Mesendoderm (in vitro differentiated cells): ENCODE measurements around the gene GTF2IRD1.

Source experiments
- DNase-seq: peaks from one replicate; pipeline ENCODE4 v3.0.0; 2013
- H2AK5ac ChIP-seq: 2 replicates; pipeline ENCODE4 v1.6.1; 2013; ENCODE audit warnings: low read length, inconsistent platforms
- H2BK120ac ChIP-seq: 2 replicates; pipeline ENCODE4 v1.6.1; 2013; ENCODE audit warnings: low read depth, mild to moderate bottlenecking, low read length, moderate library complexity, mixed read lengths
- H2BK15ac ChIP-seq: replicated peaks from 2 replicates; pipeline ENCODE4 v1.6.1; 2013; ENCODE audit warnings: low read depth, mild to moderate bottlenecking, moderate library complexity
- H2BK5ac ChIP-seq: 2 replicates; pipeline ENCODE4 v1.6.1; 2013; ENCODE audit warnings: low read length, inconsistent platforms
- H3K18ac ChIP-seq: 2 replicates; pipeline ENCODE4 v1.6.1; 2013; ENCODE audit warnings: mild to moderate bottlenecking, low read length, mixed read lengths
- H3K23ac ChIP-seq: one replicate; pipeline ENCODE4 v1.6.1; 2013; ENCODE audit warnings: low read length
- H3K27ac ChIP-seq: 2 replicates; pipeline ENCODE4 v1.5.1; 2013; ENCODE audit warnings: low read depth, mild to moderate bottlenecking, inconsistent platforms, low read length, moderate library complexity
- H3K27me3 ChIP-seq: 2 replicates; pipeline ENCODE4 v1.6.1; 2013; ENCODE audit warnings: low read length, control low read depth, mild to moderate bottlenecking, inconsistent platforms; ENCODE audit not compliant: insufficient read depth, poor library complexity
- H3K36me3 ChIP-seq: 2 replicates; pipeline ENCODE4 v1.6.1; 2013; ENCODE audit warnings: low read length, inconsistent platforms; ENCODE audit not compliant: control insufficient read depth, insufficient read depth
- H3K4ac ChIP-seq: one replicate; pipeline ENCODE4 v1.6.1; 2013; ENCODE audit warnings: low read depth, mild to moderate bottlenecking, low read length, moderate library complexity
- H3K4me1 ChIP-seq: 2 replicates; pipeline ENCODE4 v1.6.1; 2013; ENCODE audit warnings: low read depth, low read length, inconsistent platforms; ENCODE audit not compliant: control insufficient read depth
- H3K4me2 ChIP-seq: 2 replicates; pipeline ENCODE4 v1.6.1; 2013; ENCODE audit warnings: low read length
- H3K4me3 ChIP-seq: 2 replicates; pipeline ENCODE4 v1.5.1; 2013; ENCODE audit warnings: mild to moderate bottlenecking, low read length
- H3K56ac ChIP-seq: one replicate; pipeline ENCODE4 v1.6.1; 2013; ENCODE audit warnings: low read length
- H3K79me1 ChIP-seq: 2 replicates; pipeline ENCODE4 v1.6.1; 2013; ENCODE audit warnings: low read length, inconsistent platforms
- H3K79me2 ChIP-seq: 2 replicates; pipeline ENCODE4 v1.6.1; 2013; ENCODE audit warnings: mild to moderate bottlenecking, low read length; ENCODE audit not compliant: control insufficient read depth, insufficient read depth
- H3K9ac ChIP-seq: 2 replicates; pipeline ENCODE4 v1.6.1; 2013; ENCODE audit warnings: low read length, inconsistent platforms
- H4K5ac ChIP-seq: one replicate; pipeline ENCODE4 v1.6.1; 2013; ENCODE audit warnings: low read length
- H4K8ac ChIP-seq: one replicate; pipeline ENCODE4 v1.6.1; 2013; ENCODE audit warnings: low read depth, mild to moderate bottlenecking, control low read depth, low read length, moderate library complexity
- WGBS: extraction: QIAGEN DNeasy Blood & Tissue Kit; methylation state at CpG from one replicate; pipeline ENCODE4 v1.1.7; 2013; ENCODE audit warnings: low lambda C conversion rate, missing lambda C conversion rate; ENCODE audit not compliant: insufficient coverage; ENCODE audit errors: extremely low coverage; 5-methylcytosine and 5-hydroxymethylcytosine counted together

The GTF2IRD1 gene

DNA sequence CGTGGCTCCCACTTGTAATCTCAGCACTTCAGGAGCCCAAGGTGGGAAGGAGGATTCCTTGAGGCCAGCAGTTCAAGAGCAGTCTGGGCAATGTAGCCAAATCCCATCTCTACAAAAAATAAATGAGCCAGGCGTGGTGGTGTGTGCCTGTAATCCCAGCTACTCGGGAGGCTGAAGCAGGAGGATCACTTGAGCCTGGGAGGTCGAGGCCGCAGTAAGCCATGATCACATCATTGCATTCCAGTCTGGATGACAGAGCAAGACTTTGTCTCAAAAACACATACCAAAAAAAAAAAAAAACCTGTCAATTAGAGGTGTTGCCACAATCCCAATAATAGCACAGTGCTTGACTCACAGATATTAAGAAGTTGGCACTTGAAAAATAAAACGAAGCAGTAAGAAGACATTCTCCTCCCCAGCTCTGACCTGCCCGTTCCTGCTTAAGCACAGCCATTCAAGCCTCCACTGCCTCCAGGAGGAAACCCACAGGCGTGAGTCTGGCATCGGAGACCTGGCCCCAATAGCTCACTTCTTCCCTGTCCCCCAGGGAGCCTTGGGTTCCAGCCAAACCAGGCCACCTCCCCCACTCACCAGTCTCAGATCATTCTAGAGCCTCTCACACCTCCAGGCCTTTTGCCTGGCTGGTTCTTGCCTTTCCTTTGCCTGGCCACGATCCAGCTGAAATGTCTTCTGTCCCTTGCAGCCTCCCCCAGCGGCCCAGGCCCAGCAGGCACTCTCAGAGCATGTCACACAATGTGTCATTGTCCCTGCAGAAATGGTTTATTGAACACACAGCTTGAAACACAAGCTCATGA is 158.5 kb downstream of the GTF2IRD1 start:
- Histone ChIP-seq H2AK5ac (no peak overlapping the region), H3K4me2 (no peak overlapping the region), H3K36me3 (no peaks in the 10 kb centered on the region), H2BK15ac (no peak overlapping the region), H4K8ac (no peak overlapping the region), H4K5ac (no peak overlapping the region), H3K27ac (no peak overlapping the region), H3K56ac (peak overlapping the region; percentile 38), H3K4me3 (no peak overlapping the region), H3K18ac (no peak overlapping the region), H3K9ac (peak overlapping the region; percentile 1), H3K79me2 (no peaks in the 10 kb centered on the region), H3K27me3 (no peaks in the 10 kb centered on the region), H3K4me1 (peaks cover 2% of the 10 kb centered on the region), H2BK120ac (no peak overlapping the region), H3K23ac (no peak overlapping the region), H3K79me1 (no peaks in the 10 kb centered on the region), H3K4ac (no peak overlapping the region), H2BK5ac (no peak overlapping the region)
- DNase-seq = peak; percentile 77
- WGBS = no CpG with 5 or more reads among the region's 11 CpGs

DNA sequence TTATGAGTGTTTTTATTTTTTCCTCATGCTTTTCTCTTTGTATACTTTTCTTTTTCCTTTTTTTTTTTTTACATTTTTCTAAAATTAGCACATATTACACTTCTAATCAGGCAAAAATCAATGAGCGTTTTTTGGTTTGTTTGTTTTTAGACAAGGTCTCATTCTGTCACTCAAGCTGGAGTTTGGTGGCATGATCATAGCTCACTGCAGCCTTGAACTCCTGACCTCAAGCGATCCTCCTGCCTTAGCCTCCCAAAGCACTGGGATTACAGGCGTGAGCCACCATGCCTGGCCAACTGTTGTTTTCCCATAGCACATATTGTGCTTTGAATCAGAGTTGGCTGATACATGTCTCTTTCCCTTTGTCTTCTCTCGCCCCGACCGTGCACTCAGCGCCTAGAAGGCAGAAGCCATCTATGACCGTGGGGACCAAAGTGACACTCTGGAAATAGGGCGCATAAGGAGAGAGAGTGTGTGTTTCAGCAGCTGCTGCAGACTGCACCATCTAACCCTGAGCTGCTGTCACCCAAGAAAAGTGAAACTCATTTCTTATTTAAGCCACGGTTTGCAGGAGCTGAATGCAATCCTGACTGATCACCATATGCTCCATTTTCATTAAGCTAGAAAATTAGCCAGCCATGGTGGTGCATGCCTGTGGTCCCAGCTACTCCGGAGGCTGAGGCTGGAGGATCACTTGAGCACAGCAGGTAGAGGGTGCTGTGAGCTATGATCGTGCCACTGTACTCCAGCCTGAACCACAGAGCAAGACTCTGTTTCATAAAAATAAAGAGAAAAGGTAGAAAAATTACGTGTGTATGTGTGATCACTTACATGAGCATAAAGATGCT is 162.5 kb downstream of the GTF2IRD1 start:
- Histone ChIP-seq H3K23ac (no peak overlapping the region), H2BK5ac (no peak overlapping the region), H3K9ac (no peak overlapping the region), H3K4me2 (no peak overlapping the region), H3K27me3 (no peaks in the 10 kb centered on the region), H3K79me2 (no peaks in the 10 kb centered on the region), H3K4me3 (no peak overlapping the region), H3K56ac (no peak overlapping the region), H2BK120ac (no peak overlapping the region), H3K27ac (no peak overlapping the region), H3K36me3 (no peaks in the 10 kb centered on the region), H3K4me1 (peaks cover 3% of the 10 kb centered on the region), H4K5ac (no peak overlapping the region), H2BK15ac (no peak overlapping the region), H3K18ac (no peak overlapping the region), H2AK5ac (no peak overlapping the region), H3K4ac (no peak overlapping the region), H4K8ac (no peak overlapping the region), H3K79me1 (no peaks in the 10 kb centered on the region)
- no peak for DNase-seq
- no CpG with 5 or more reads among the region's 13 CpGs for WGBS

DNA sequence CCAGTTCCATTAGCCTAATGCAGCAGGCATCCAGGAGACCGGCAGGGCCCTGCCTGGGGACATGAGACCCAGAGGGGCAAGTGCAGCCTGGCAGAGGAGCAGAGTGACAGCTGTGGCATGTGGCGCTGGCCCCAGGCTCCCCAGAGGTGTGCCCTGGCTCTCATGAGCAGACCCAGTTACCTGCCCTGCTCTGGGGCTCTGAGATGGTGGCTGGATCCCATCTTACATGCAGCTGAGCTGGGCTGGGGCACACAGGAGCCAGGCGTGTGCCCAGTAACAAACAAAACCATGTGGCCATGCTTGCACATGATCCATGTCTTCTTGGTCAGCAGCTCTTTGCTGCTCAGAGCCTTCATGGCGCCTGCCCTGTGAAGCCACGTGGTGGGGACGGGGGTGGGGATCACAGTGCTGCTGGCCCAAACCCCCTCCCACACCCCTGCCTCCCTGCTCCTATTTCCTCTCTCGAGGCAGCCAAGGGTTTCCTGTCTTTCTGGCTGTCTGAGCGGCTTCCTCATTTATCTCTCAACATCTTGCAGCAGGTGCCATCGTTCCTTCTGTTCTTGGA is 163.6 kb downstream of the GTF2IRD1 start:
- Histone ChIP-seq H2BK5ac (peak overlapping the region; percentile 61), H4K5ac (no peak overlapping the region), H3K18ac (peak overlapping the region; percentile 2), H3K23ac (peak overlapping the region; percentile 16), H4K8ac (no peak overlapping the region), H3K4ac (no peak overlapping the region), H3K79me2 (no peaks in the 10 kb centered on the region), H2BK120ac (no peak overlapping the region), H3K9ac (peak overlapping the region; percentile 33), H3K4me2 (no peak overlapping the region), H3K4me3 (no peak overlapping the region), H3K56ac (peak overlapping the region; percentile 68), H3K79me1 (no peaks in the 10 kb centered on the region), H3K27me3 (no peaks in the 10 kb centered on the region), H3K36me3 (no peaks in the 10 kb centered on the region), H3K4me1 (peaks cover 3% of the 10 kb centered on the region), H2AK5ac (no peak overlapping the region), H2BK15ac (no peak overlapping the region), H3K27ac (no peak overlapping the region)
- DNase-seq = peak; percentile 84
- no CpG with 5 or more reads among the region's 9 CpGs for WGBS

DNA sequence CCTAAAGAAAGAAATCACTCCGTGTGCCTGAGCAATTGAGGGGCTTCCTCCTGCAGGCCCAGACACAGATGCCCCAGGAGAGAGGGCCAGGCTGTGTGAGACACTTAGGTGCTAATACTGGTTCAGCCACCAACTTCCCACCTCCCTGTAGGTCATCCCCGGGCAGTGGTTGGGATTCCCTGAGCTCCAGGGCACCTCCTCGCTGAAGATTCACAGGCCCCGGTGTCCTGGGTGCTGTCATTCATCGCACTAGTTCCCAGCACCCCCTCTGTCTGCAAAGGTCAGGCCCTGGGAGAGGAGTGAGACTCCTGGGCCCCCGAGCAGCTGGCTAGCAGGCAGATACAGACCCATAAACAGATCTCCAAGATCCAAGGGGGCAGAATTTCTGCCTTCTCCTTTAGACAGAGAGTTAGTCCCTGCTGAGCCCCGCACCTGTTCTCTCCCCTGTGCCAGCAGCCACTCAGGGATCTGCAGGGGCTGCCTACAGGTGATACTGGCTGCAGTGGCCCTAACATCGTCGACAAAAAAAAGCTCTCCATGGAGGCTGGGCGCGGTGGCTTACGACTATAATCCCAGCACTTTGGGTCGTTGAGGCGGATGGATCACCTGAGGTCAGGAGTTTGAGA is 165.6 kb downstream of the GTF2IRD1 start:
- Histone ChIP-seq H2AK5ac (no peak overlapping the region), H2BK5ac (no peak overlapping the region), H2BK15ac (no peak overlapping the region), H3K9ac (no peak overlapping the region), H3K4ac (no peak overlapping the region), H2BK120ac (no peak overlapping the region), H4K8ac (no peak overlapping the region), H3K18ac (no peak overlapping the region), H3K79me2 (no peaks in the 10 kb centered on the region), H3K4me3 (no peak overlapping the region), H3K56ac (no peak overlapping the region), H4K5ac (no peak overlapping the region), H3K23ac (no peak overlapping the region), H3K4me1 (peaks cover 3% of the 10 kb centered on the region), H3K27me3 (no peaks in the 10 kb centered on the region), H3K79me1 (no peaks in the 10 kb centered on the region), H3K4me2 (no peak overlapping the region), H3K36me3 (no peaks in the 10 kb centered on the region), H3K27ac (no peak overlapping the region)
- DNase-seq = no peak
- no CpG with 5 or more reads among the region's 14 CpGs for WGBS

DNA sequence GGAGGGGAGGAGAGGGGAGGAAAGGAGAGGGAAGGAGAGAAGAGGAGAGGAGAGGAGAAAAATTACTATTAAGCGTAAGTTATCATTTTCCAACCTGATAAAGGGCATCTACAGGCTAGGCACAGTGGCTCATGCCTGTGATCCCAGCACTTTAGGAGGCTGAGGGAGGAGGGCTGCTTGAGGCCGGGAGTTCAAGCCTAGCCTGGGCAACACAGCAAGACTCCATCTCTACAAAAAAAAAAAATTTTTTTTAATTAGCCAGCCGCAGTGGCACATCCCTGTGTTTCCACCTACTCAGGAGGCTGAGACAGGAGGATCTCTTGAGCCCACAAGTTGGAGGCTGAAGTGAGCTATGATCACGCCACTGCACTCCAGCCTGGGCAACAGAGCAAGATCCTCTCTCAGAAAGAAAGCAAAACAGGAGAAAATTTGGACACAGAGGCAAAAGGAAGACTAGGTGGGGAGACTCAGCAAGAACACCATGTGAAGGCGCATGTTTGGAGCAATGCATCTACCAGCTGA is 168.6 kb downstream of the GTF2IRD1 start:
- H3K9ac ChIP-seq = no peak overlapping the region
- H2BK15ac ChIP-seq = no peak overlapping the region
- no peak overlapping the region for H3K18ac ChIP-seq
- no peak overlapping the region for H4K8ac ChIP-seq
- no peaks in the 10 kb centered on the region for H3K79me1 ChIP-seq
- no peaks in the 10 kb centered on the region for H3K36me3 ChIP-seq
- no peak overlapping the region for H2BK120ac ChIP-seq
- H3K4ac ChIP-seq = no peak overlapping the region
- H3K56ac ChIP-seq = no peak overlapping the region
- H3K4me3 ChIP-seq = no peak overlapping the region
- H2BK5ac ChIP-seq = no peak overlapping the region
- H3K4me1 ChIP-seq = peaks cover under 1% of the 10 kb centered on the region
- no peak overlapping the region for H4K5ac ChIP-seq
- H3K4me2 ChIP-seq = no peak overlapping the region
- H3K79me2 ChIP-seq = no peaks in the 10 kb centered on the region
- H3K27ac ChIP-seq = no peak overlapping the region
- WGBS = no CpG with 5 or more reads among the region's 5 CpGs
- no peak overlapping the region for H3K23ac ChIP-seq
- no peaks in the 10 kb centered on the region for H3K27me3 ChIP-seq
- H2AK5ac ChIP-seq = no peak overlapping the region
- DNase-seq = no peak
